H1 (cell line): ENCODE data around the gene MYL6. TPM values are rescaled to one million over a fixed set of nuclear protein-coding genes. Genes with fewer than 3 reads are reported as not detected.
A peak's percentile ranks its signal among the peaks of the same experiment; 100 is the strongest.

Experiments used
- NANOG ChIP-seq: IDR thresholded peaks from 2 replicates; pipeline ENCODE4 v1.6.1; 2011; ENCODE audit warnings: low read length, low read depth, mild to moderate bottlenecking, inconsistent platforms; ENCODE audit not compliant: insufficient read depth, poor library complexity, severe bottlenecking
- SIX5 ChIP-seq: IDR thresholded peaks from 2 replicates; pipeline ENCODE4 v1.6.1; 2011; ENCODE audit warnings: mild to moderate bottlenecking, low read depth, low read length
- polyA plus RNA-seq, 7 experiments: library from polyadenylated mRNA; depleted of rRNA in 3 of 7; stranded (reverse) in 5 of 7; unstranded in 2 of 7; fragments of >200 nt in 5 of 7; fragments of 200-250 nt in 2 of 7; gene quantifications; 1 replicate in 5 of 7; 2 replicates in 1 of 7; 4 replicates in 1 of 7; pipeline versions ENCODE4 v1.2.1 to v1.2.3, GENCODE V29; 2011 to 2013; ENCODE audit warnings: missing spikeins in 2 of 7, mixed read lengths in 2 of 7
- total RNA-seq: library from RNA; stranded (reverse); fragmentation: NEBNext Ultra II Directional; extraction: Animal tissue kit (Norgen Biotek cat#: 25700); gene quantifications from 2 replicates; pipeline ENCODE4 v1.2.1, GENCODE V29; 2021
- TF ChIP-seq, protein P1 (sequence below), 3 experiments: IDR thresholded peaks; 1 replicate in 2 of 3; 2 replicates in 1 of 3; pipeline versions ENCODE4 v1.5.1 to v1.6.1; 2011; ENCODE audit warnings: low read length in 3 of 3, mild to moderate bottlenecking in 3 of 3, inconsistent platforms in 2 of 3, low read depth in 1 of 3, moderate library complexity in 1 of 3; ENCODE audit not compliant: insufficient read depth in 1 of 3; ENCODE audit errors: control extremely low read depth in 1 of 3

The MYL6 gene
- total and polyA plus RNA-seq, 2 of the 8 experiments (the other 6 are each of a cell fraction or from before 2014, with no cell fraction given): 1,130 to 2,279 TPM

- TF ChIP-seq, protein P1, sequence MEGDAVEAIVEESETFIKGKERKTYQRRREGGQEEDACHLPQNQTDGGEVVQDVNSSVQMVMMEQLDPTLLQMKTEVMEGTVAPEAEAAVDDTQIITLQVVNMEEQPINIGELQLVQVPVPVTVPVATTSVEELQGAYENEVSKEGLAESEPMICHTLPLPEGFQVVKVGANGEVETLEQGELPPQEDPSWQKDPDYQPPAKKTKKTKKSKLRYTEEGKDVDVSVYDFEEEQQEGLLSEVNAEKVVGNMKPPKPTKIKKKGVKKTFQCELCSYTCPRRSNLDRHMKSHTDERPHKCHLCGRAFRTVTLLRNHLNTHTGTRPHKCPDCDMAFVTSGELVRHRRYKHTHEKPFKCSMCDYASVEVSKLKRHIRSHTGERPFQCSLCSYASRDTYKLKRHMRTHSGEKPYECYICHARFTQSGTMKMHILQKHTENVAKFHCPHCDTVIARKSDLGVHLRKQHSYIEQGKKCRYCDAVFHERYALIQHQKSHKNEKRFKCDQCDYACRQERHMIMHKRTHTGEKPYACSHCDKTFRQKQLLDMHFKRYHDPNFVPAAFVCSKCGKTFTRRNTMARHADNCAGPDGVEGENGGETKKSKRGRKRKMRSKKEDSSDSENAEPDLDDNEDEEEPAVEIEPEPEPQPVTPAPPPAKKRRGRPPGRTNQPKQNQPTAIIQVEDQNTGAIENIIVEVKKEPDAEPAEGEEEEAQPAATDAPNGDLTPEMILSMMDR (IDR thresholded peaks at IDR 0.05; ENCODE audit: control extremely low read depth in 1 of 3, insufficient read depth in 1 of 3, low read depth in 1 of 3, low read length in 3 of 3): peak; percentile 28 to 53 (median 41)
- TF ChIP-seq NANOG: no peak
- no peak; the same call in 1 of the 2 replicates for TF ChIP-seq SIX5
Measured at GRCh38 chr12:56117778-56118687, 40.1 kb upstream of the MYL6 start, which contains the start of gene ZC3H10 (continued).
